Hematopoietic multipotent progenitor cell treated with erythropoietin and hydrocortisone succinate and interleukin-3 and kit ligand, for 17 days (in vitro differentiated cells): ENCODE data around the gene KDM2A.

ENCODE experiments used
- DNase-seq: peaks from one replicate; pipeline ENCODE4 v3.0.0-alpha.2; 2015; ENCODE audit warnings: low spot score

KDM2A gene

GRCh38 chr11:67118801-67119584 is at the start of gene KDM2A:
TSS of gene KDM2A (plus strand) at chr11:67119263. CDS start at chr11:67121317, 2,054 bp downstream.
- DNase-seq, result peak; percentile 99

DNA sequence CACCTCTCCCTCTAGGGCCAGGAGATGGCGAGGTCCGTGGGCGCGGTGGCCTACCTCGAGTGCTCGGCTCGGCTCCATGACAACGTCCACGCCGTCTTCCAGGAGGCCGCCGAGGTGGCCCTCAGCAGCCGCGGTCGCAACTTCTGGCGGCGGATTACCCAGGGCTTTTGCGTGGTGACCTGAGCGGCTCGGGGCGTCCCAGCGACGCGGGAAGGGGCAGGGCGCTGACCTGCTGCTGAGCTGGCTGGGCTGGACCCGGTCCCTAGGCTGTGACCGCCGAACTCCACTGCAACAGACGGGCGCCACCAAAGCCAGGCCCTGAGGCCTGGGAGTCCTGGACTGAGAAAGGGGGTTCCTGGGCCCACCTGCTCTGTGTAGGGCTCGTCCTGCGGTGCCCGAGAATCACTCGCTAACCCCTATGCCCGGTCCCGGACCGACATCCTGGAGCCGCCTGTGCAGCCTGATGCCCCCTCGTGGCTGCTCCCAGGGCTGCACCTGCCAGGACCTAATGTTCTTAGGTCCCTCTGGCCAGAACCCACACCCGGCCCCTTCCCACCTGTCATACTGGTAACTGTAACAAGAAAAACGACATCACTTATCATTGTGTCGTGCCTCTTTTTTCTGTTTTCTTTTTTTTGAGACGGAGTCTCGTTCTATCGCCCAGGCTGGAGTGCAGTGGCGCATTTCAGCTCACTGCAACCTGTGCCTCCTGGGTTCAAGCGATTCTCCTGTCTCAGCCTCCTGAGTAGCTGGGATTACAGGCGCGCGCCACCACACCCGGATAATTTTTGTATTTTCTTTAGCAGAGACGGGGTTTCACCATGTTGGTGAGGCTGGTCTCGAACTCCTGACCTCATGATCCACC is 47.4 kb upstream of the KDM2A start:
- peak; percentile 77 for DNase-seq

GRCh38 chr11:67072295-67072694 is 46.8 kb upstream of the KDM2A start:
- DNase-seq, result no peak

DNA sequence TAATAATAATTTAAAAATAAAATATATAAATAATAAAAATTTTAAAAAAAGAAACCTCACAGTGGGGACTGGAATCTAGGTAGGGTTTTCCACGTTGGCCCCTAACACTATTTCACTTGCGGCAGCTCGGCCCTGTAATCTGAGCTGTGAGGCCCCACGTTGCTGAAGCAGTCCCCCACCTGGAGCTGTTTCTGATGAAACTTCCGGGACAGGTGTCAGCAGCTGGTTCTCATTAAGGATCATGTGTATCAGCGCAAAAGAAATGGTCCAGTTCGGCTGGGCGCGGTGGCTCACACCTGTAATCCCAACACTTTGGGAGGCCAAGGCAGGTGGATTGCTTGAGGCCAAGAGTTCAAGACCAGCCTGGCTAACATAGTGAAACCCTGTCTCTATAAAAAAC is 45.2 kb upstream of the KDM2A start:
- DNase-seq, result no peak

- DNase-seq, result no peak
Observed at GRCh38 chr11:67076202-67076601, 42.9 kb upstream of the KDM2A start.

GRCh38 chr11:67079065-67079705 is 39.9 kb upstream of the KDM2A start:
- no peak for DNase-seq

DNA sequence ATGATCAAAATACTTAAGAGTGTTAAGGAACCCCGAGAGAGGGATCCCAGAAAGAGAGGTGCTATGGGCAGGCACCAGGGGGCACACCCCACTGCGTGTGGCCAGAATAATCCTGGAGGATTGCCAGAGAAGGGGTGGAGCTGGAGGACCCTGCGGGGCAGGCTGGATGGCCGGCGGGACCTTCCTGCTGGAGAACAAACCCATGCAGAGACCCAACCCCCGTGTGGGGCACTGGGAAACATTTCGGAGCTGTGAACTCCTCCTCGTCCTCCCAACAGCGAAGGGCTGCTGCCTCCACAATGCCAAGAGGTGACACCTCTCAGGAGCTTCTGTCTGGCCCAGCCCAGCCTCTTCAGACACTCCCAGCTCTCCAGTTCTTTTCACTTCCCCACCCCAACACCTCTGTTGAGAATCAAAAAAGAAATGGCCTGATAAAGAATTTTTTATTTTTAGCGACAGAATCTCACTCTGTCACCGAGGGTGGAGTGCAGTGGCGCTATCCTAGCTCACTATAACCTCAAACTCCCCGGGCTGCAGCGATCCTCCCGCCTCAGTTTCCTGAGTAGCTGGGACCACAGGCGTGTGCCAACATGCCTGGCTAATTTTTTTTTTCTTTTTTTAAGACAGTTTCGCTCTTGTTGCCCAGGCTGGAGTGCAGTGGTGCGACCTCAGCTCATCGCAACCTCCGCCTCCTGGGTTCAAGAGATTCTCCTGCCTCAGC is 36.8 kb upstream of the KDM2A start:
- peak; percentile 36 for DNase-seq

DNA sequence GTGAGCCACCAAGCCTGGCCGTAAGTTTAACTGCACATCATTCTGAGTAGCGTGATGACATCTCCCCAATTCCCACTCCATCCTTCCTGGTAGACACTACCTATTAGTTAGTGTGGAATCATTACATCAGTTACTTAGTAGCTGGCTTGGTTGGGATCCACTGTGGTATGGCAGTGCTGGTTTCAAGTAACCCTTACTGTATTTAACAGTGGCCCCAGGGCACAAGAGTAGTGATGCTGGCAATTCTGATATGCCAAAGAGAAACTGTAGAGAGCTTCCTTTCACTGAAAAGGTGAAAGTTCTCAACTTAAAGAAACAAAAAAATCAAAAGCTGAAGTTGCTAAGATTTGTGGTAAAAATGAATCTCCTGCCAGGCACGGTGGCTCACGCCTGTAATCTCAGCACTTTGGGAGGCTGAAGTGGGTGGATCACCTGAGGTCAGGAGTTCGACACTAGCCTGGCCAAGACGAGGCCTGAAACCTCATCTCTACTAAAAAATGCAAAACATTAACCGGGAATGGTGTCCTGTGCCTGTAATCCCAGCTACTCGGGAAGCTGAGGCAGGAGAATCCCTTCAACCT is 35.2 kb upstream of the KDM2A start:
- DNase-seq, result no peak

DNA sequence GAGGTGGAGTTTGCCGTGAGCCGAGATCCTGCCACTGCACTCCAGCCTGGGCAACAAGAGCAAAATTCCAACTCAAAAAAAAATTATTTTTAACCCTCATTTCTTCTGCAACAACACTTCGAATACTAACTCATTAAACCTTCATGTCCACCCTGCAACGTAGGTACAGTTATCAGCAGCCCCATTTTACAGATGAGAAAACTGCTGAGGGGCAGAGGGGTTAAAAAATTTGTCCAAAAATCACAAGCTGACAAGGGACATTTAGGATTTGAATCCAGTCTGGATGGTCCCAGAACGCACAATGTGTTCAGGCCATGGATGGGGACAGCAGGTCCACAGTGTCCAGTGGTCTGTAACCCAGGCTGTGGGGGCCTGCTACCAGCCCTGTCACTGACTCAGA is 33.4 kb upstream of the KDM2A start:
- no peak for DNase-seq

GRCh38 chr11:67090717-67091116 is 28.3 kb upstream of the KDM2A start:
- DNase-seq, result no peak

DNA sequence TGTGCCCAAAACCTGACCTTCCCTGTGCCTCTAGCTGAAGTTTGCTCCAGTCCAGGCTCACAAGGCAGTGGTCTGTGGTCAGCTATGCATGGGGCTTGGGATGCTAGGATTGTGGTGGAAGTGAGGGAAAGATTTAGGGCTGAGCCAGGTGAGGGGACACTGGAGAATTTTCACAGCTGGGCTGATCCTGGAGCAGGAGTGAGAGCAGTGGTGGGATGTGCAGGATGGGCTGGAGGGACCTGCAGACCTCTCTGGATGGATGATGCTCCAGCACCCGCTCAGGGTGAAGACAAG is 23.9 kb upstream of the KDM2A start:
- DNase-seq, result no peak

- no peak for DNase-seq
Observed at GRCh38 chr11:67098799-67099429, 20.1 kb upstream of the KDM2A start.

- DNase-seq, result no peak
Observed at GRCh38 chr11:67099831-67100324, 19.2 kb upstream of the KDM2A start.

GRCh38 chr11:67102664-67103063 is 16.4 kb upstream of the KDM2A start:
- DNase-seq, result no peak

DNA sequence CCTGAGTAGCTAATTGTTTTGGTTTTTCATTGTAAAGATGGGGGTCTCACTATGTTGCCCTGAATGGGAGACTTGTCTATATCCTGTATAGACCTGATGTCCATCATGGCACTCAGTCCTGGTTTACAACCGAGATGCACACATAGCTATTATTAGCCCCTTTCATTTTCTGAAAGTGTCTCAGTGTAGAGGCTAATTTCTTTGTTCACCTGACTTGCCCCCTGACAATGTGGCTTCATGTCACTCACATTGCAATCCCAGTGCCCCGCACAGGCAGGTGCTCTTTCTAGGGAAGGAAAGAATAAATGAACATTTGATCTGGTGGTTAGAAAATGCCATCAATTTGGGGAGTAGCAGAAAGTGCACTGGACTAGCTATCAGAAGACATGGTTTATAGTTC is 13.1 kb upstream of the KDM2A start:
- DNase-seq, result no peak

GRCh38 chr11:67111261-67111660 is 7.8 kb upstream of the KDM2A start:
- DNase-seq, result no peak

GRCh38 chr11:67113231-67113721 is 5.8 kb upstream of the KDM2A start:
- no peak for DNase-seq

DNA sequence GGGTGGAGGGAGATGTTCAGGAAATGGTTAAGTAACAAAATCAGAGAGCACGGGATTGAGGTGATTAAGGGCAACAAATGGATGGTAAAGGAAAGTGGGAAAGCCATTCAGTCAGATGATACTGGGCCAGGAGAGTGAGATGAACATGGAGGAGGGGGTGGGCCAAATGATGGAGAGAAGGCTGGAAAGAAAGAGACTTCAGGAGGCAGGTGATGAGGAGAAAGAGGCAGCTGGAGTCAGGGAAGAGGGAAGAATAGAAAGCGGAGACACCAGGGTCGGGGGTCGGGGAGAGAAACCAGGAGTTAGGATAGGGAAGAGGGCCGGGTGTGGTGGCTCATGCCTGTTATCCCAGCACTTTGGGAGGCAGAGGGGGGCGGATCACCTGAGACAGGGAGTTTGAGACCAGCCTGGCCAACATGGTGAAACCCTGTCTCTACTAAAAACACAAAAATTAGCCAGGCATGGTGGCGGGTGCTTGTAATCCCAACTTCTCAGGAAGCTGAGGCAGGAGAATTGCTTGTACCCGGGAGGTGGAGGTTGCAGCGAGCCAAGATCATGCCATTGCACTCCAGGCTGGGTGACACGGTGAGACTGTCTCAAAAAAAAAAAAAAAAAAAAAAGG is 4.7 kb upstream of the KDM2A start:
- no peak for DNase-seq

GRCh38 chr11:67116758-67117105 is 2.3 kb upstream of the KDM2A start:
- DNase-seq, result no peak

DNA sequence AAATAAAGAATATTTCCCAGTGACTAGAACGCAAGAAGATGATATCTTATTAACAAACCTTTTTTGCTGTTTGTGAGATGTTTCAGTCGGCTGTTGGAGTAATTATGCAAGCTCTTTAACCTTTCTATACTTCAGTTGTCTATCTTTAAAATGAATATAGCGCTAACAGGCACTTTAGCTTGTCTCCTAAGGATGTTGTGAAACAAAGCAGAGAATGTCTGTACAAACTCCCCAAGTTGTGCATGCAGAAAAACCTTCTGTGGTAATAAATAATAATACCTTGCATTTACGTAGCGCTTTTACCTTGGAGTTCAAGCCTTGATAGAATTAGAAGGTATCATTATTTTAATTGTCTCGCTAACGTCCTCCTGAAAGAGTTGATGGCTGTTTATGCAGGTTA is 1.9 kb upstream of the KDM2A start:
- DNase-seq, result no peak

DNA sequence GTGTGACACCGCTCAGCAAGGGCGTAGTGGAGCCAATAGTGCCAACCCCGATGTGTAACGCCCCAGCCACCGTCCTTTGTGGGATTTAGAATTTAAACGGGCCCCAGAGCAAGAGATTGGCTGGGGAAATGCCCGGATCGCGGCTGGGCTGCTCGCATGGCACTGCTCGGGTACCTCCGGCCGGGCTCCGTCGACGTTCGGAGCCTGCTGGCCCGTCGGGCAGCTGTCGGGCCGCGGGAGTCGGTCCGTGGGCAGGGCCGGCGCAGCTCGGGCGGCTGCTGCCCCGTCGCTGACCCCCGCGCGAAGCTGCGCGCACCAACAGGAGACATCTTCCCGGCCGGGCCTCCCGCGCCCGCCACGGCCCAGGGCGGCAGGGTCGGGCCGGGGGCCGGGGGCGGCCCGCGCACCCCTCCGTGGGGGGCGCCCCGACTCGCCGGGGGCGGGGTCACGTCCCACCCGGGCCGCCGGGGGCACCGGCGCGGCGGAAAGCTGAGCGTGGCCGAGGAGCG is 1.3 kb upstream of the KDM2A start:
- no peak for DNase-seq
